ENCODE results near the gene LRCH2. TPM values are rescaled to one million over a fixed set of nuclear protein-coding genes. Genes with fewer than 3 reads are reported as not detected.

The LRCH2 gene
- total RNA-seq, 4 donors from 2014 or later, result 0.44 to 0.71 (median 0.47) TPM

DNA sequence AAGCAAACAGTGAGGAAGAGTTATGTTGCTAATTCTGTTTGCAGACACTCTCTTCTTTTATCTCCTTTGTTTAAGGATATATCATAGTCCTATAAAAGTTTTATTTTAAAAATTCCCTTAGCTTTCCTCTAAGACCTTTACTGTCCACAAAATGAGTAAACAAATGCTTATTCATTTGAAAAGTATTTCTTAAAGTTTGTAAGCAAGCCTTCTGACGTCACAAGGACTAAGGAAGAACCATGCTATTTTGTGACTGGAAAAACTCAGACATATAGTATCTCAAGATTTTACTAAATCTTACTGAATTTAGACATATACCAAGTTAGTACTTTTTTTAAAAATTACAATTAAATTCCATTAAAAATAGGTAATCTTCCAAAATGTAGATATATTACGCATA is 49.9 kb downstream of the LRCH2 start:
- no peak overlapping the region for H3K4me3 ChIP-seq
- H3K36me3 ChIP-seq, result no peaks in the 10 kb centered on the region
- no peak for ATAC-seq
- DNase-seq, result no peak
- TF ChIP-seq POLR2A (IDR thresholded peaks at IDR 0.05), result no peak
- TF ChIP-seq, protein P1, sequence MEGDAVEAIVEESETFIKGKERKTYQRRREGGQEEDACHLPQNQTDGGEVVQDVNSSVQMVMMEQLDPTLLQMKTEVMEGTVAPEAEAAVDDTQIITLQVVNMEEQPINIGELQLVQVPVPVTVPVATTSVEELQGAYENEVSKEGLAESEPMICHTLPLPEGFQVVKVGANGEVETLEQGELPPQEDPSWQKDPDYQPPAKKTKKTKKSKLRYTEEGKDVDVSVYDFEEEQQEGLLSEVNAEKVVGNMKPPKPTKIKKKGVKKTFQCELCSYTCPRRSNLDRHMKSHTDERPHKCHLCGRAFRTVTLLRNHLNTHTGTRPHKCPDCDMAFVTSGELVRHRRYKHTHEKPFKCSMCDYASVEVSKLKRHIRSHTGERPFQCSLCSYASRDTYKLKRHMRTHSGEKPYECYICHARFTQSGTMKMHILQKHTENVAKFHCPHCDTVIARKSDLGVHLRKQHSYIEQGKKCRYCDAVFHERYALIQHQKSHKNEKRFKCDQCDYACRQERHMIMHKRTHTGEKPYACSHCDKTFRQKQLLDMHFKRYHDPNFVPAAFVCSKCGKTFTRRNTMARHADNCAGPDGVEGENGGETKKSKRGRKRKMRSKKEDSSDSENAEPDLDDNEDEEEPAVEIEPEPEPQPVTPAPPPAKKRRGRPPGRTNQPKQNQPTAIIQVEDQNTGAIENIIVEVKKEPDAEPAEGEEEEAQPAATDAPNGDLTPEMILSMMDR (IDR thresholded peaks at IDR 0.05 in 4 of 5, conservative IDR thresholded peaks at IDR 0.05 in 1 of 5), result no peak
- intact Hi-C loops (cut with DNase I; ENCODE audit: low total_unique reads) (no loop called here), in situ Hi-C loops (cut with MboI; ENCODE audit: low sequenced_read_pairs in 4 of 4) (no loop called here)
- H3K27ac ChIP-seq, result no peak overlapping the region
- H3K4me1 ChIP-seq, result no peaks in the 10 kb centered on the region
- H3K27me3 ChIP-seq, result no peaks in the 10 kb centered on the region
- no peaks in the 10 kb centered on the region for H3K9me3 ChIP-seq

DNA sequence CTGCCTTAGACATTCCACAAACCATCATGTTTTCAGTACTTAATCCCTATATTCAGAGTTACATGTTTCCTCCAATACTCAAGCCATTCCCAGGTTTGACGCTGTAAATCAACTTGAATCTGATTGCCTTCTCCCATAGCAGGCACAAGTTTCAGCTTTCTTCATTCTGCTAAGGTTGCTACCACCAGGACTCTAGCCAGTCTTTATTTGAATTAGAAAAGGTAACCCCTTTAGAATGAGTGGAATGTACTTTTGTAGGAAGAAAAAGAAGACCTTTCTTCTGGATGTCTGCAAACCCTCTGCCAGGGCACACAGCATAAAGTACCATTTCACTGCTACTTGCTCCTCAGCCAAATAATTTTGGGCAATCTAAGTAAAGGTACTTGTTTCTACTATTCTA is 55.4 kb downstream of the LRCH2 start:
- no peak overlapping the region for H3K4me3 ChIP-seq
- intact Hi-C loops (cut with DNase I; ENCODE audit: low total_unique reads), result no loop called here
- no peaks in the 10 kb centered on the region for H3K36me3 ChIP-seq
- no peak overlapping the region for H3K27ac ChIP-seq
- no peak for TF ChIP-seq POLR2A (IDR thresholded peaks at IDR 0.05)
- TF ChIP-seq, protein P1 (IDR thresholded peaks at IDR 0.05 in 4 of 5, conservative IDR thresholded peaks at IDR 0.05 in 1 of 5), result no peak
- no peaks in the 10 kb centered on the region for H3K9me3 ChIP-seq
- H3K4me1 ChIP-seq, result no peaks in the 10 kb centered on the region
- H3K27me3 ChIP-seq, result peaks cover 0 to 3% (median 0%) of the 10 kb centered on the region in 3 donors
- no peak for DNase-seq
- in situ Hi-C loops (cut with MboI; ENCODE audit: low sequenced_read_pairs in 4 of 4), result no loop called here
- ATAC-seq, result no peak

DNA sequence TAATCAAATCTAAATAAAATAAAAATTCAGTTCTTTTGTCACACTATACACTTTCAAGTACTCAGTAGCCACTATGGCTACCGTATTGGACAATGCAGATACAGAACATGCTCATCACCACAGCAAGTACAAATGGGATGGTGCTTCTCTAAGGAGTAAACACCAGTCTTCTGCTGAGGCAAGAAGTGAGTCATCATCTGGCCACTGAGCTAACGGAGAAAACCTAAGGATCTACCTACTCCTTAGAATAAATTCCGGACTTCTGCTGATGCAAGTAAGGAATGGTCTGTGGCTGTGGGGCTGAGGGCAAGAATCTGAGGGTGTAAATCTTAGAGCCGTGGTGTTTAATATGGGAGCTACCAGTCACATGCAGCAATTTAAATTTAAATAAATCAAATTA is 56.0 kb downstream of the LRCH2 start:
- Histone ChIP-seq H3K27me3 (peaks cover 0 to 3% (median 0%) of the 10 kb centered on the region in 3 donors), H3K4me1 (no peaks in the 10 kb centered on the region), H3K27ac (no peak overlapping the region), H3K4me3 (no peak overlapping the region), H3K36me3 (no peaks in the 10 kb centered on the region), H3K9me3 (no peaks in the 10 kb centered on the region)
- DNase-seq (no peak), ATAC-seq (no peak)
- intact Hi-C loops (cut with DNase I; ENCODE audit: low total_unique reads) (no loop called here), in situ Hi-C loops (cut with MboI; ENCODE audit: low sequenced_read_pairs in 4 of 4) (no loop called here)
- TF ChIP-seq POLR2A (IDR thresholded peaks at IDR 0.05), result no peak
- TF ChIP-seq, protein P1 (IDR thresholded peaks at IDR 0.05 in 4 of 5, conservative IDR thresholded peaks at IDR 0.05 in 1 of 5), result no peak

DNA sequence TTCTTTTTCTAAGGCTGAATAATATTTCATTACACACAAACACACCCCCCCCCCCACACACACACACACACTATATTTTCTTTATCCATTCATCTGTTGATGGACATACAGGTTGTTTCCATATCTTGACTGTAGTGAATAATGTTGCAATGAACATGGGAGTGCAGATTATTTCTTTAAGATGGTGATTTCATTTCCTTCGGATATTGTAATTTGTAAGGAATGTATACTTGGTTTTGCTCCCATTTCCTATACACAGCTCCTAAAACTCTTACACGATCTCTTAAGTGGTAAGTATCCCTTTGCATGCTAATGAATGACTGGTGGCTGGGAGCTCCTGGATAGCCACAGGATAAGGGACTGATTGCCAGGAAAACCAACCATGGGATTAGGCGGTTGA is 59.3 kb downstream of the LRCH2 start:
- in situ Hi-C loops (cut with MboI; ENCODE audit: low sequenced_read_pairs in 4 of 4), result loop anchor here in 1 of 4 donors (25.0 kb wide), 1 partner anchor 537 kb away; no protein-coding TSS in a partner anchor
- DNase-seq (no peak), ATAC-seq (no peak)
- Histone ChIP-seq H3K36me3 (no peaks in the 10 kb centered on the region), H3K27me3 (peaks cover 0 to 3% (median 0%) of the 10 kb centered on the region in 3 donors), H3K9me3 (no peaks in the 10 kb centered on the region), H3K27ac (no peak overlapping the region), H3K4me1 (no peaks in the 10 kb centered on the region), H3K4me3 (no peak overlapping the region)
- intact Hi-C loops (cut with DNase I; ENCODE audit: low total_unique reads), result no loop called here
- TF ChIP-seq POLR2A (IDR thresholded peaks at IDR 0.05), result no peak
- TF ChIP-seq, protein P1 (IDR thresholded peaks at IDR 0.05 in 4 of 5, conservative IDR thresholded peaks at IDR 0.05 in 1 of 5), result no peak

DNA sequence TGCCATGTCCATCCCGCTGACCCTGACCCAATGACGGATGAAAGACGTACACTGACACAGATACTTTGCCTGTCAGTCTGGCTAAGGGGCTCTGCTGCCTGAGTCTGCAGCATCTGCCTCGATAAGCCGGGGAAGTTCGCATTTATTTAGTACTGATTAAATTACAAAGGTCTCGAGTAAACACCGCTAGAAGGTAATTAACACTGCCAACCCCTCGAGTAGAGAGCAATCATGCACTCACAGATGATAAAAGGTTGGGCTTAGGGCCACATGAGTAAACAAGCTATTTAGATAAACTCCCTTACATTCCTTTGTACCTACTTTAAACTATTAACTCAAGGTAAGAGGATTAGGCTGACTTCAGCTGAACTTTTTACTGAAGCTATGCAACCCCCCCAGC is 60.7 kb downstream of the LRCH2 start:
- DNase-seq (no peak), ATAC-seq (no peak)
- no peaks in the 10 kb centered on the region for H3K4me1 ChIP-seq
- no peak overlapping the region for H3K4me3 ChIP-seq
- H3K27me3 ChIP-seq, result peaks cover 0 to 3% (median 0%) of the 10 kb centered on the region in 3 donors
- in situ Hi-C loops (cut with MboI; ENCODE audit: low sequenced_read_pairs in 4 of 4) (loop anchor here in 1 of 4 donors (25.0 kb wide), 1 partner anchor 536 kb away; no protein-coding TSS in a partner anchor), intact Hi-C loops (cut with DNase I; ENCODE audit: low total_unique reads) (no loop called here)
- TF ChIP-seq POLR2A (IDR thresholded peaks at IDR 0.05), result no peak
- TF ChIP-seq, protein P1 (IDR thresholded peaks at IDR 0.05 in 4 of 5, conservative IDR thresholded peaks at IDR 0.05 in 1 of 5), result no peak
- H3K27ac ChIP-seq, result no peak overlapping the region
- no peaks in the 10 kb centered on the region for H3K36me3 ChIP-seq
- H3K9me3 ChIP-seq, result no peaks in the 10 kb centered on the region
